Stomach (tissue), 9 donors: ENCODE results near the gene LIMA1. TPM values are rescaled to one million over a fixed set of nuclear protein-coding genes. Genes with fewer than 3 reads are reported as not detected.
"Not testable (repeated sequence)": the region's sequence is repeated elsewhere in the genome, so short reads cannot be mapped to it uniquely, and the experiment has no call there.

Experiments
- DNase-seq, 2 donors: peaks; one replicate each; pipeline versions ENCODE4 v3.0.0 to v3.0.0-alpha.2; 2013 to 2019
- H3K27ac ChIP-seq, 5 donors: fragments of 200-600 bp in 4 of 5; sonication (generic) in 4 of 5; one replicate each; pipeline ENCODE4 v1.5.1; 2013 to 2019; ENCODE audit warnings: mild to moderate bottlenecking in 1 of 5, moderate library complexity in 1 of 5
- H3K27me3 ChIP-seq, 3 donors: fragments of 200-600 bp; sonication (generic); one replicate each; pipeline ENCODE4 v1.5.1; 2017 to 2019; ENCODE audit warnings: mixed run types in 1 of 3
- H3K36me3 ChIP-seq, 4 donors: fragments of 200-600 bp; sonication (generic); 1 replicate in 3 of 4; 2 replicates in 1 of 4; pipeline ENCODE4 v1.5.1; 2016 to 2019
- H3K4me1 ChIP-seq, 4 donors: fragments of 200-600 bp; sonication (generic); one replicate each; pipeline ENCODE4 v1.5.1; 2016 to 2019
- H3K4me3 ChIP-seq, 4 donors: fragments of 200-600 bp; sonication (generic) in 3 of 4; one replicate each; pipeline ENCODE4 v1.5.1; 2016 to 2019; ENCODE audit warnings: mild to moderate bottlenecking in 1 of 4
- H3K9me3 ChIP-seq, 4 donors: fragments of 200-600 bp; sonication (generic); one replicate each; pipeline ENCODE4 v1.5.1; 2016 to 2019
- CTCF ChIP-seq, 7 experiments: fragments of 450-650 bp in 4 of 7; fragments of 200-600 bp in 3 of 7; sonication (generic) in 3 of 7; IDR thresholded peaks; one replicate each; pipeline ENCODE4 v1.5.1; 2016 to 2019; ENCODE audit warnings: antibody characterized with exemption in 7 of 7, control low read depth in 2 of 7, mild to moderate bottlenecking in 1 of 7
- EP300 ChIP-seq: sonication (generic); formaldehyde crosslinking; IDR thresholded peaks from one replicate; pipeline ENCODE4 v1.6.1; 2017; ENCODE audit warnings: antibody characterized with exemption
- POLR2A ChIP-seq, 4 donors: fragments of 450-650 bp; IDR thresholded peaks; one replicate each; pipeline ENCODE4 v1.6.1; 2016; ENCODE audit warnings: antibody characterized with exemption in 4 of 4, control low read depth in 2 of 4, mild to moderate bottlenecking in 1 of 4, moderate library complexity in 1 of 4
- POLR2AphosphoS5 ChIP-seq, 3 donors: sonication (generic); formaldehyde crosslinking; IDR thresholded peaks; one replicate each; pipeline ENCODE4 v1.6.1; 2016; ENCODE audit warnings: antibody characterized with exemption in 3 of 3
- WGBS, 5 donors: extraction: QIAGEN DNeasy Blood & Tissue Kit in 3 of 5; methylation state at CpG; one replicate each; pipeline versions ENCODE4 v1.1.5 to v1.1.7; 2013 to 2018; 5-methylcytosine and 5-hydroxymethylcytosine counted together
- intact Hi-C: fragments of 100-400 bp; cut with DNase I; formaldehyde crosslinking; loops from one replicate; pipeline ENCODE4 v1.15.1; 2023; ENCODE audit warnings: low total_unique reads
- polyA plus RNA-seq, 3 donors: library from polyadenylated mRNA; stranded (reverse); fragments of 200-250 nt; gene quantifications; one replicate each; pipeline ENCODE4 v1.2.3, GENCODE V29; 2013
- total RNA-seq, 5 donors: library from RNA; depleted of rRNA; stranded (reverse); fragments of >200 nt; gene quantifications; one replicate each; pipeline versions ENCODE4 v1.1.0 to v1.2.3, GENCODE V29; 2014 to 2016
- donor health status: healthy with polysubstance abuse.
- donor health status: Bipolar disorder and iron deficiency.
- donor health status: healthy.

Gene LIMA1
- total and polyA plus RNA-seq, 8 donors: 28.7 to 143 (median 83.2) TPM

GRCh38 chr12:50221228-50222008, 61.9 kb downstream of the LIMA1 start:
- Histone ChIP-seq H3K4me3 (peak overlapping the region; percentile 40 to 45 (median 42)), H3K27me3 (no peaks in the 10 kb centered on the region), H3K9me3 (no peaks in the 10 kb centered on the region), H3K4me1 (peaks cover 25 to 68% (median 39%) of the 10 kb centered on the region in 4 donors), H3K36me3 (peaks cover 7 to 28% (median 18%) of the 10 kb centered on the region in 4 donors), H3K27ac (peak overlapping the region; percentile 57 to 86 (median 82))
- 17 to 25% (median 21%) methylated on average over 9 of the region's 9 CpGs for WGBS, 5 donors
- DNase-seq: peak in 1 of 2 donors; percentile 89
- TF ChIP-seq POLR2AphosphoS5 (IDR thresholded peaks at IDR 0.05) (no peak), CTCF (IDR thresholded peaks at IDR 0.05) (no peak), POLR2A (IDR thresholded peaks at IDR 0.05) (no peak), EP300 (no peak)
- intact Hi-C loops: loop anchor here (10.0 kb wide), 1 partner anchor 93 kb away; no protein-coding TSS in a partner anchor

GRCh38 chr12:50220363-50220995, 62.8 kb downstream of the LIMA1 start:
- 16 to 23% (median 18%) methylated on average over 4 of the region's 4 CpGs for WGBS, 5 donors
- Histone ChIP-seq H3K27me3 (no peaks in the 10 kb centered on the region), H3K9me3 (no peaks in the 10 kb centered on the region), H3K36me3 (peaks cover 7 to 33% (median 25%) of the 10 kb centered on the region in 4 donors), H3K4me1 (peaks cover 25 to 77% (median 42%) of the 10 kb centered on the region in 4 donors), H3K4me3 (peak overlapping the region; percentile 40 to 45 (median 42)), H3K27ac (peak overlapping the region in 4 of 5 donors; percentile 77 to 86 (median 82))
- TF ChIP-seq POLR2AphosphoS5 (IDR thresholded peaks at IDR 0.05) (peak in 1 of 3 donors; percentile 15), POLR2A (IDR thresholded peaks at IDR 0.05) (no peak), CTCF (IDR thresholded peaks at IDR 0.05) (no peak)
- intact Hi-C loops: loop anchor here (10.0 kb wide), 1 partner anchor 94 kb away; no protein-coding TSS in a partner anchor
- peak in 1 of 2 donors; percentile 64 for DNase-seq

- intact Hi-C loops: no loop called here
- DNase-seq: no peak
- Histone ChIP-seq H3K4me1 (peaks cover 32 to 85% (median 49%) of the 10 kb centered on the region in 4 donors), H3K4me3 (peak overlapping the region; percentile 40 to 45 (median 42)), H3K27ac (peak overlapping the region in 3 of 5 donors; percentile 77 to 86 (median 82)), H3K27me3 (no peaks in the 10 kb centered on the region), H3K36me3 (peaks cover 7 to 34% (median 27%) of the 10 kb centered on the region in 4 donors), H3K9me3 (no peaks in the 10 kb centered on the region)
- TF ChIP-seq POLR2AphosphoS5 (IDR thresholded peaks at IDR 0.05) (no peak), EP300 (no peak), CTCF (IDR thresholded peaks at IDR 0.05) (no peak), POLR2A (IDR thresholded peaks at IDR 0.05) (no peak)
- WGBS, 5 donors: 95 to 99% (median 96%) methylated on average over 2 of the region's 2 CpGs
Measured at GRCh38 chr12:50219544-50219943, 63.8 kb downstream of the LIMA1 start.

- peaks cover 30 to 85% (median 48%) of the 10 kb centered on the region in 4 donors for H3K4me1 ChIP-seq
- H3K27ac ChIP-seq: peak overlapping the region in 1 of 5 donors; percentile 82
- H3K27me3 ChIP-seq, H3K9me3 ChIP-seq, DNase-seq, intact Hi-C loops: not testable (repeated sequence)
- 93 to 97% (median 94%) methylated on average over 6 of the region's 6 CpGs for WGBS, 5 donors
- peaks cover 7 to 34% (median 27%) of the 10 kb centered on the region in 4 donors for H3K36me3 ChIP-seq
- peak overlapping the region in 1 of 4 donors; percentile 45 for H3K4me3 ChIP-seq
Measured at GRCh38 chr12:50219001-50219400, 64.3 kb downstream of the LIMA1 start.
